HG02870 (cell line): ENCODE results near the gene MLYCD.

Source experiments
- ATAC-seq: cut with Tn5 transposase; IDR thresholded peaks from one replicate; pipeline ENCODE4 v1.9.1; 2021; ENCODE audit warnings: mild to moderate bottlenecking, moderate library complexity; ENCODE audit not compliant: unreplicated experiment

The MLYCD gene

GRCh38 chr16:83925095-83925905 lies 26.4 kb downstream of the MLYCD start:
- no peak for ATAC-seq

GRCh38 chr16:83925957-83926725 lies 27.2 kb downstream of the MLYCD start:
- no peak for ATAC-seq

GRCh38 chr16:83926726-83927397 lies 27.9 kb downstream of the MLYCD start:
- ATAC-seq = no peak

- no peak for ATAC-seq
Measured at GRCh38 chr16:83928341-83929055, 29.6 kb downstream of the MLYCD start.

GRCh38 chr16:83929811-83930555 lies 31.1 kb downstream of the MLYCD start:
- no peak for ATAC-seq

GRCh38 chr16:83930730-83931500 lies 32.0 kb downstream of the MLYCD start:
- ATAC-seq = no peak

- no peak for ATAC-seq
Measured at GRCh38 chr16:83931556-83931955, 32.6 kb downstream of the MLYCD start.

GRCh38 chr16:83932304-83932703 lies 33.4 kb downstream of the MLYCD start:
- no peak for ATAC-seq

- no peak for ATAC-seq
Measured at GRCh38 chr16:83932955-83933673, 34.2 kb downstream of the MLYCD start.

- ATAC-seq = no peak
Measured at GRCh38 chr16:83933885-83934683, 35.2 kb downstream of the MLYCD start.

- ATAC-seq = no peak
Measured at GRCh38 chr16:83934684-83934977, 35.7 kb downstream of the MLYCD start.

- ATAC-seq = no peak
Measured at GRCh38 chr16:83935005-83935857, 36.3 kb downstream of the MLYCD start.

- ATAC-seq = no peak
Measured at GRCh38 chr16:83935858-83936255, 36.9 kb downstream of the MLYCD start.

- no peak for ATAC-seq
Measured at GRCh38 chr16:83936581-83937165, 37.8 kb downstream of the MLYCD start.

- no peak for ATAC-seq
Measured at GRCh38 chr16:83937267-83937666, 38.4 kb downstream of the MLYCD start.

- ATAC-seq = no peak
Measured at GRCh38 chr16:83937922-83938885, 39.3 kb downstream of the MLYCD start.
